ENCODE data around the gene SKAP2. TPM values are rescaled to one million over a fixed set of nuclear protein-coding genes. Genes with fewer than 3 reads are reported as not detected.
A peak's percentile ranks its signal among the peaks of the same experiment; 100 is the strongest.

Gene SKAP2
- total RNA-seq, 1 experiment from 2014 or later, result 0.56 TPM

- Histone ChIP-seq H3K27me3 (replicated peaks; ENCODE audit: insufficient read depth, low read depth, low read length, poor library complexity) (no peaks in the 10 kb centered on the region), H3K9me3 (ENCODE audit: low read depth, low read length, poor library complexity, severe bottlenecking) (no peaks in the 10 kb centered on the region), H3K4me3 (ENCODE audit: low read depth, low read length, poor library complexity, severe bottlenecking) (no peak overlapping the region), H3K4me1 (ENCODE audit: insufficient read depth, low read length, poor library complexity, severe bottlenecking) (no peaks in the 10 kb centered on the region), H3K36me3 (ENCODE audit: insufficient read depth, low read length, poor library complexity, severe bottlenecking) (no peaks in the 10 kb centered on the region), H3K27ac (ENCODE audit: low read depth, low read length, poor library complexity, severe bottlenecking) (no peak overlapping the region)
- intact Hi-C loops (cut with micrococcal nuclease; ENCODE audit: unreplicated experiment), result no loop called here
- ChIA-PET POLR2A (ENCODE audit: low non-redundant PET) (no interaction called here), CTCF (no interaction called here)
- no peak for DNase-seq (ENCODE audit: low spot score)
- BruUV-seq (replicated peaks), result no TSS peak
- TF ChIP-seq EZH2 (IDR thresholded peaks at IDR 0.05; ENCODE audit: borderline replicate concordance, low read depth, low read length, poor library complexity, severe bottlenecking), result no peak
- TF ChIP-seq CTCF (conservative IDR thresholded peaks at IDR 0.05; ENCODE audit: low read depth, low read length), result no peak
Measured at GRCh38 chr7:26879671-26880070, 15.3 kb upstream of the SKAP2 start.

GRCh38 chr7:26868841-26869495, 4.6 kb upstream of the SKAP2 start:
- Histone ChIP-seq H3K36me3 (ENCODE audit: insufficient read depth, low read length, poor library complexity, severe bottlenecking) (no peaks in the 10 kb centered on the region), H3K4me3 (ENCODE audit: low read depth, low read length, poor library complexity, severe bottlenecking) (no peak overlapping the region), H3K27me3 (replicated peaks; ENCODE audit: insufficient read depth, low read depth, low read length, poor library complexity) (peaks cover 17% of the 10 kb centered on the region), H3K4me1 (ENCODE audit: insufficient read depth, low read length, poor library complexity, severe bottlenecking) (no peaks in the 10 kb centered on the region), H3K27ac (ENCODE audit: low read depth, low read length, poor library complexity, severe bottlenecking) (no peak overlapping the region), H3K9me3 (ENCODE audit: low read depth, low read length, poor library complexity, severe bottlenecking) (no peaks in the 10 kb centered on the region)
- ChIA-PET CTCF (no interaction called here), POLR2A (ENCODE audit: low non-redundant PET) (no interaction called here)
- BruUV-seq (replicated peaks), result no TSS peak
- intact Hi-C loops (cut with micrococcal nuclease; ENCODE audit: unreplicated experiment), result no loop called here
- no peak for TF ChIP-seq CTCF (conservative IDR thresholded peaks at IDR 0.05; ENCODE audit: low read depth, low read length)
- TF ChIP-seq EZH2 (IDR thresholded peaks at IDR 0.05; ENCODE audit: borderline replicate concordance, low read depth, low read length, poor library complexity, severe bottlenecking), result no peak
- no peak for DNase-seq (ENCODE audit: low spot score)

- TSS peak; percentile 93 for BruUV-seq (replicated peaks)
- ChIA-PET CTCF (no interaction called here), POLR2A (ENCODE audit: low non-redundant PET) (no interaction called here)
- TF ChIP-seq CTCF (conservative IDR thresholded peaks at IDR 0.05; ENCODE audit: low read depth, low read length), result no peak
- TF ChIP-seq EZH2 (IDR thresholded peaks at IDR 0.05; ENCODE audit: borderline replicate concordance, low read depth, low read length, poor library complexity, severe bottlenecking), result no peak
- no peaks in the 10 kb centered on the region for H3K36me3 ChIP-seq (ENCODE audit: insufficient read depth, low read length, poor library complexity, severe bottlenecking)
- peaks cover 55% of the 10 kb centered on the region for H3K27me3 ChIP-seq (replicated peaks; ENCODE audit: insufficient read depth, low read depth, low read length, poor library complexity)
- no peak overlapping the region for H3K27ac ChIP-seq (ENCODE audit: low read depth, low read length, poor library complexity, severe bottlenecking)
- H3K9me3 ChIP-seq (ENCODE audit: low read depth, low read length, poor library complexity, severe bottlenecking), result no peaks in the 10 kb centered on the region
- intact Hi-C loops (cut with micrococcal nuclease; ENCODE audit: unreplicated experiment), result no loop called here
- no peak for DNase-seq (ENCODE audit: low spot score)
- peak overlapping the region; percentile 55 for H3K4me3 ChIP-seq (ENCODE audit: low read depth, low read length, poor library complexity, severe bottlenecking)
- no peaks in the 10 kb centered on the region for H3K4me1 ChIP-seq (ENCODE audit: insufficient read depth, low read length, poor library complexity, severe bottlenecking)
Measured at GRCh38 chr7:26865094-26865388, 651 bp upstream of the SKAP2 start.
